ENCODE results near the gene ESF1.
"Not testable (repeated sequence)": the region's sequence is repeated elsewhere in the genome, so short reads cannot be mapped to it uniquely, and the experiment has no call there.

Gene ESF1

DNA sequence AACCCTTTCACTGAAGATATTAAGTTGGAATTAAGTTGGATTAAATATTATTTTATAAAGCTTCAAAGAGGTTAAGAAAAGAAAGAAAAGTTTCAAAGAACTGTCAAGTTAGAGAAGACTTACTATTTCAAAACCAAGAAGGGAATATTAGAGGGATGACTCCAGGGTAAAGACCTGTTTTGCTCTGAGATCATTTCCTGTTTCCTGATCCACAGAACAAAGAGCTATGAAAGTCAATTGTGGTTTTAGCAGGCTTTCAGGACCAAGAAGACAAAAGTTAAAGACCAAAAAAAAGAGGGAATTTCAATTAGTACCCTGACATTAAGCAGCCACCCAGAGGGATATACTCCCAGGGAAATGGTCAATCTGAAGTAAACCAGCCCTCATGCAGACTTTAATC, 19.4 kb downstream of the ESF1 start:
- H3K9me3 ChIP-seq (ENCODE audit: low read length): no peaks in the 10 kb centered on the region
- H3K36me3 ChIP-seq (ENCODE audit: insufficient read depth, low read length): peaks cover 50% of the 10 kb centered on the region
- no peak overlapping the region for H3K27ac ChIP-seq (ENCODE audit: low read depth, low read length)
- no peak overlapping the region for H3K9ac ChIP-seq (ENCODE audit: low read length)
- H3K27me3 ChIP-seq (ENCODE audit: control insufficient read depth in 1 of 2, insufficient read depth in 2 of 2, low read length in 2 of 2): no peaks in the 10 kb centered on the region
- no peak overlapping the region for H3K4me3 ChIP-seq (ENCODE audit: low read depth in 1 of 2, low read length in 2 of 2)
- no peaks in the 10 kb centered on the region for H3K4me1 ChIP-seq (ENCODE audit: insufficient read depth, low read length)

DNA sequence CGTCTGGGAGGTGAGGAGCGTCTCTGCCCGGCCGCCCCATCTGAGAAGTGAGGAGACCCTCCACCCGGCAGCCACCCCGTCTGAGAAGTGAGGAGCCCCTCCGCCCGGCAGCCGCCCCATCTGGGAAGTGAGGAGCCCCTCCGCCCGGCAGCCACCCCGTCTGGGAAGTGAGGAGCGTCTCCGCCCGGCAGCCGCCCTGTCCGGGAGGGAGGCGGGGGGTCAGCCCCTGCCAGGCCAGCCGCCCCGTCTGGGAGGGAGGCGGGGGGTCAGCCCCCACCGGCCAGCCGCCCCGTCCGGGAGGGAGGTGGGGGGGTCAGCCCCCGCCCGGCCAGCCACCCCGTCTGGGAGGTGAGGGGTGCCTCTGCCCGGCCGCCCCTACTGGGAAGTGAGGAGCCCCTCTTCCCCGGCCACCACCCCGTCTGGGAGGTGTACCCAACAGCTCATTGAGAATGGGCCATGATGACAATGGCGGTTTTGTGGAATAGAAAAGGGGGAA, 24.2 kb downstream of the ESF1 start:
- H3K27ac ChIP-seq (ENCODE audit: low read depth, low read length); H3K27me3 ChIP-seq (ENCODE audit: control insufficient read depth in 1 of 2, insufficient read depth in 2 of 2, low read length in 2 of 2); H3K9me3 ChIP-seq (ENCODE audit: low read length); H3K4me1 ChIP-seq (ENCODE audit: insufficient read depth, low read length); H3K4me3 ChIP-seq (ENCODE audit: low read depth in 1 of 2, low read length in 2 of 2); H3K9ac ChIP-seq (ENCODE audit: low read length): not testable (repeated sequence)
- H3K36me3 ChIP-seq (ENCODE audit: insufficient read depth, low read length): peaks cover 13% of the 10 kb centered on the region

DNA sequence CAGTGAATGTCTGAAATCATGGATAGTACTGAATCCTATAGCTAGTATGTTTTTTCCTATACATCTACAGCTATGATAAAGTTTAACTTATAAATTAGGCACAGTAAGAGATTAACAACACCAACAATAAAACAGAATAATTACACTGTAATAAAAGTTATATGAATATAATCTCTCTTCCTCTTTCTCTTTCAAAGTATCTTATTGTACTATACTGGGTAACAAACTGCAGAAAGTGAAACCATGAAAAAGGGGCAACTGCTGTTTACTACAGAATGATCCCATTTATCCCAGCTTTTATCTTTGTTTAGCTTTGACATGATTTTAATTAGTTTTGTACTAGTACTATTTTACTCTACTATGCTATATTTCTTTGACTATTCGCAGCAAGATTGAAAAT, 25.8 kb downstream of the ESF1 start:
- no peaks in the 10 kb centered on the region for H3K27me3 ChIP-seq (ENCODE audit: control insufficient read depth in 1 of 2, insufficient read depth in 2 of 2, low read length in 2 of 2)
- no peaks in the 10 kb centered on the region for H3K4me1 ChIP-seq (ENCODE audit: insufficient read depth, low read length)
- H3K4me3 ChIP-seq (ENCODE audit: low read depth in 1 of 2, low read length in 2 of 2): no peak overlapping the region
- peaks cover 12% of the 10 kb centered on the region for H3K36me3 ChIP-seq (ENCODE audit: insufficient read depth, low read length)
- H3K9ac ChIP-seq (ENCODE audit: low read length): no peak overlapping the region
- H3K9me3 ChIP-seq (ENCODE audit: low read length): no peaks in the 10 kb centered on the region
- H3K27ac ChIP-seq (ENCODE audit: low read depth, low read length): no peak overlapping the region

DNA sequence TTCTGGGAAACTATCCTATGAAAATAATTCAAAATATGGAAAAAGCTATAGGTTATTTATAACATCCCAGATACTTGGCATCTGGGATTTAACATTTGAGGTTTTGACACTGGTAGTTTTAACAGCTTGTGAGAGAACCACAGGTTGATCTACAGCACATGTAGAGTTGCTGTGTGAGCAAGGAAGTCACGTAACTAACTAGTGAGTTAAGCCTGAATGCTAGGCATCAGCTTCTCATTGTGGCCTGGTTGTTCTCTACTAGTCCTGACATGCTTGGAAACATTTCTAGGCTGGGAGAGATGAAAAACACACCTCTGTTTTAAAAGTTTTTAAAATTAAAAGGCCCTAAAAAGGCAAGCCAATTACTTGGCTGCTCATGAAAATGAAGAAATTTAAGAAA, 28.2 kb downstream of the ESF1 start:
- Histone ChIP-seq H3K36me3 (ENCODE audit: insufficient read depth, low read length) (peaks cover 12% of the 10 kb centered on the region), H3K4me3 (ENCODE audit: low read depth in 1 of 2, low read length in 2 of 2) (no peak overlapping the region)

DNA sequence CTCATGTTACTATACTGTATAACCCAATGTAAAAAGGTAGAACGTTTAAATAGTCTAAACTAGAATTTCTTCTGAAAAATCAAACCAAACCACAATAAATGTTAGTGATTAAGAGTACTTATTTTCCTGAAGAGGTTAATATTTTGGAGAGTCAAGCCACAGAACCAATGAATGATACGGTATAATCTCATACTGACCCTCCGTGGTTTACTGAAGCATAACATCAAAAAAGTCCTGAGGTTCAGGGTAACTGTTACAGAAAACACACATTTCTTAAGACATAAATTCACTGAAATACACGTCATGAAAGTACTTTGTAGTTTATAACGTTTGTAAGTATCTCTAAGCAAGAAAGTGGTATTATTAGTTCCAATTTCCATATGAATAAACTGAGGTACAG, 28.9 kb downstream of the ESF1 start:
- no peak overlapping the region for H3K4me3 ChIP-seq (ENCODE audit: low read depth in 1 of 2, low read length in 2 of 2)
- H3K27me3 ChIP-seq (ENCODE audit: control insufficient read depth in 1 of 2, insufficient read depth in 2 of 2, low read length in 2 of 2): no peaks in the 10 kb centered on the region
- no peak overlapping the region for H3K27ac ChIP-seq (ENCODE audit: low read depth, low read length)
- peaks cover 12% of the 10 kb centered on the region for H3K36me3 ChIP-seq (ENCODE audit: insufficient read depth, low read length)
- H3K9ac ChIP-seq (ENCODE audit: low read length): no peak overlapping the region
- no peaks in the 10 kb centered on the region for H3K4me1 ChIP-seq (ENCODE audit: insufficient read depth, low read length)
- no peaks in the 10 kb centered on the region for H3K9me3 ChIP-seq (ENCODE audit: low read length)

More for the DNA sequence above, 28.2 kb downstream of the ESF1 start:
- Histone ChIP-seq H3K27ac (ENCODE audit: low read depth, low read length) (no peak overlapping the region), H3K27me3 (ENCODE audit: control insufficient read depth in 1 of 2, insufficient read depth in 2 of 2, low read length in 2 of 2) (no peaks in the 10 kb centered on the region), H3K9me3 (ENCODE audit: low read length) (no peaks in the 10 kb centered on the region), H3K9ac (ENCODE audit: low read length) (no peak overlapping the region), H3K4me1 (ENCODE audit: insufficient read depth, low read length) (no peaks in the 10 kb centered on the region)

DNA sequence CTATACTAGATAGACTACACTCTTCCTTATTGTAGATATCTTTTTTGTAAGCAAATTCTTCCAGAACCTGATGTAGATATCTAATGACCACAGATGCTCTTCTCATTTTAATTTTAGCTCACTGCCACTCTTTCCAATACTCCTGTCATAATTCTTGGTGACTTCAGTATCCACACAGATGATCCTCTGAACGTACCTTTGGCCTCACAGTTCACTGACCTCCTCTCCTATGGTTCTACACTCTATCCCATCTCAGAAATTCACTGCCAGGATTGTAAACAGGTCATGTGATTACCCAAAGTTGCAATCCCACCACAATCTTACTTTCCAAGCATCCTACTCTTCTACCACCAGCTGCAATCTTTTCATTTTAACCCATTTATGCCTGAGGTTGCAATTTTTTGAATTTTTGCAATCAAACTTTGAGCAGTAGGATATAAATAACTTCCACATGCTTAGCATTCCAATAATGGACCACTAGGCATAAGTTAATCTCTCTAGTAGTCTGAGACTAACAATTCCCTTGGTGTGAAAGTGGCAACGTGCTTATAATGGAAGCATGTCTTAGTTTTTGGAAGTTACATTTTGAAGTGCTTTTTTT, 31.2 kb downstream of the ESF1 start:
- Histone ChIP-seq H3K9ac (ENCODE audit: low read length) (no peak overlapping the region), H3K27me3 (ENCODE audit: control insufficient read depth in 1 of 2, insufficient read depth in 2 of 2, low read length in 2 of 2) (no peaks in the 10 kb centered on the region), H3K27ac (ENCODE audit: low read depth, low read length) (no peak overlapping the region), H3K9me3 (ENCODE audit: low read length) (no peaks in the 10 kb centered on the region), H3K36me3 (ENCODE audit: insufficient read depth, low read length) (peaks cover 11% of the 10 kb centered on the region), H3K4me1 (ENCODE audit: insufficient read depth, low read length) (no peaks in the 10 kb centered on the region), H3K4me3 (ENCODE audit: low read depth in 1 of 2, low read length in 2 of 2) (no peak overlapping the region)

DNA sequence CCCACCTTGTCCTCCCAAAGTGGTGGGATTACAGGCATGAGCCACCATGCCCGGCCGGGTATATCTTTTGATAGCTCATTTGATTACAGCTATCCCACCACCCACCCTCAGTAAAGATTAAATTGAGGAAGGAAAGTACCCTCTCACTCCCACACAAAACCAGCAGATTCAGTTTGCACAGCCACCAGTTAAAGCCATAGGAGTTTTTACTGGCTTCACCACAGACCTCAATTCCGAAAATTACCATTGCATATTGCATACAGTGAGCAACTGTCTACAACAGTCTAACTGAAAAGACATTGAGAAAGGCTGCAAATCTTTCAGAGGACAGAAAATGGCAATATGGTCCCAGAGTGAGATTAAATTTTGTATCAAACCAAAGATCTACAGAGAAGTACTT, 34.9 kb downstream of the ESF1 start:
- H3K27ac ChIP-seq (ENCODE audit: low read depth, low read length): no peak overlapping the region
- H3K27me3 ChIP-seq (ENCODE audit: control insufficient read depth in 1 of 2, insufficient read depth in 2 of 2, low read length in 2 of 2): no peaks in the 10 kb centered on the region
- no peaks in the 10 kb centered on the region for H3K4me1 ChIP-seq (ENCODE audit: insufficient read depth, low read length)
- H3K4me3 ChIP-seq (ENCODE audit: low read depth in 1 of 2, low read length in 2 of 2): no peak overlapping the region
- no peaks in the 10 kb centered on the region for H3K9me3 ChIP-seq (ENCODE audit: low read length)
- peaks cover 5% of the 10 kb centered on the region for H3K36me3 ChIP-seq (ENCODE audit: insufficient read depth, low read length)
- no peak overlapping the region for H3K9ac ChIP-seq (ENCODE audit: low read length)

DNA sequence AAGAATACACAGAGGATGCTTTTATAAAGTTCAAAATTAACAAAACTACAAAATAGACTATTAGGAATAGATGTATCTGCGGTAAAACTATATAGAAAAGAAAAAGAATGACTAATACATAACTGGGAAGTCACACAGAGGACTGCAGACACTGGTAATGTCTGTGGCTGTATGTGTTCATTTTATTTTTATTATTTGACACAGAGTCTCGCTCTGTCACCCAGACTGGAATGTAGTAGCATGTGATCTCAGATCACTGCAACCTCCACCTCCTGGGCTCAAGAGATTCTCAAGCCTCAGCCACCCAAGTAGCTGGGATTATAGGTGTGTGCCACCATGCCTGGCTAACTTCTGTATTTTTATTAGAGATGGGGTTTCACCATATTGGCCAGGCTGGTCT, 38.9 kb downstream of the ESF1 start:
- Histone ChIP-seq H3K36me3 (ENCODE audit: insufficient read depth, low read length) (peaks cover 9% of the 10 kb centered on the region), H3K9me3 (ENCODE audit: low read length) (no peaks in the 10 kb centered on the region), H3K9ac (ENCODE audit: low read length) (no peak overlapping the region), H3K27me3 (ENCODE audit: control insufficient read depth in 1 of 2, insufficient read depth in 2 of 2, low read length in 2 of 2) (no peaks in the 10 kb centered on the region), H3K4me1 (ENCODE audit: insufficient read depth, low read length) (no peaks in the 10 kb centered on the region), H3K27ac (ENCODE audit: low read depth, low read length) (no peak overlapping the region), H3K4me3 (ENCODE audit: low read depth in 1 of 2, low read length in 2 of 2) (no peak overlapping the region)

DNA sequence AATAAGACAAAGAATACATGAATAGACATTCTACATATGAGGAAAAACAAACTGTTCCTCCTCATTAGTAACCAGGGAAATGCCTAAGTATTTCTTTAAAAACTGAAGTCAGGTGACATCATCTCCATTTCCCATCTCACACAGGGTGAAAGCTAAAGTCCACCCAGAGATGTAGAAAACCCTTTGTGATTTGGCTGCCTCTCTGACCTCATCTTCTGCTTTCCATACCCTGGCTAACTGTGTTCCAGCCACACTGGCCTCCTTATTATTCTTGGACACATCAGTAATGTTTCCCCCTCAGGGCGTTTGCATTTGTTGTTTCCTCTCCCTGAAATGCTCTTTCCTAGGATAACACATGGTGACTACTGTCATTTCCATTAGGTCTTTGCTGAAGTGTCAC, 40.4 kb downstream of the ESF1 start:
- peaks cover 9% of the 10 kb centered on the region for H3K36me3 ChIP-seq (ENCODE audit: insufficient read depth, low read length)
- H3K4me3 ChIP-seq (ENCODE audit: low read depth in 1 of 2, low read length in 2 of 2): no peak overlapping the region
- no peaks in the 10 kb centered on the region for H3K9me3 ChIP-seq (ENCODE audit: low read length)
- no peaks in the 10 kb centered on the region for H3K4me1 ChIP-seq (ENCODE audit: insufficient read depth, low read length)
- H3K9ac ChIP-seq (ENCODE audit: low read length): no peak overlapping the region
- no peak overlapping the region for H3K27ac ChIP-seq (ENCODE audit: low read depth, low read length)
- H3K27me3 ChIP-seq (ENCODE audit: control insufficient read depth in 1 of 2, insufficient read depth in 2 of 2, low read length in 2 of 2): no peaks in the 10 kb centered on the region

DNA sequence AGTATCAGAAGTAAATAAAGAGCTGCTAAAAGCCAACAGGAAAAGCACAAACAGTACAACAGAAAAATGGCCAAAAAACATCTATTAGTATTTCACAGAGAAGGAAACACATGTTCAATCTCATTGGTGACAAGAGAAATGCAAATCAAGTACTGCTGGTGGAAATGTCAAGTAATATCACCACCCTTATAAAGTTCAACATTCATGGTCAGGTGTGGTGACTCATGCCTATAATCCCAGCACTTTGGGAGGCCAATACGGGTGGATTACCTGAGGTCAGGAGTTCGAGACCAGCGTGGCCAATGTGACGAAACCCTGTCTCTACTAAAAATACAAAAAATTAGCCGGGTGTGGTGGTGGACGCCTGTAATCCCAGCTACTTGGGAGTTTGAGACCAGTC, 42.8 kb downstream of the ESF1 start:
- H3K27me3 ChIP-seq (ENCODE audit: control insufficient read depth in 1 of 2, insufficient read depth in 2 of 2, low read length in 2 of 2): no peaks in the 10 kb centered on the region
- no peak overlapping the region for H3K9ac ChIP-seq (ENCODE audit: low read length)
- H3K27ac ChIP-seq (ENCODE audit: low read depth, low read length): no peak overlapping the region
- H3K4me3 ChIP-seq (ENCODE audit: low read depth in 1 of 2, low read length in 2 of 2): no peak overlapping the region
- H3K4me1 ChIP-seq (ENCODE audit: insufficient read depth, low read length): peaks cover 9% of the 10 kb centered on the region
- peaks cover 5% of the 10 kb centered on the region for H3K36me3 ChIP-seq (ENCODE audit: insufficient read depth, low read length)
- H3K9me3 ChIP-seq (ENCODE audit: low read length): no peaks in the 10 kb centered on the region

DNA sequence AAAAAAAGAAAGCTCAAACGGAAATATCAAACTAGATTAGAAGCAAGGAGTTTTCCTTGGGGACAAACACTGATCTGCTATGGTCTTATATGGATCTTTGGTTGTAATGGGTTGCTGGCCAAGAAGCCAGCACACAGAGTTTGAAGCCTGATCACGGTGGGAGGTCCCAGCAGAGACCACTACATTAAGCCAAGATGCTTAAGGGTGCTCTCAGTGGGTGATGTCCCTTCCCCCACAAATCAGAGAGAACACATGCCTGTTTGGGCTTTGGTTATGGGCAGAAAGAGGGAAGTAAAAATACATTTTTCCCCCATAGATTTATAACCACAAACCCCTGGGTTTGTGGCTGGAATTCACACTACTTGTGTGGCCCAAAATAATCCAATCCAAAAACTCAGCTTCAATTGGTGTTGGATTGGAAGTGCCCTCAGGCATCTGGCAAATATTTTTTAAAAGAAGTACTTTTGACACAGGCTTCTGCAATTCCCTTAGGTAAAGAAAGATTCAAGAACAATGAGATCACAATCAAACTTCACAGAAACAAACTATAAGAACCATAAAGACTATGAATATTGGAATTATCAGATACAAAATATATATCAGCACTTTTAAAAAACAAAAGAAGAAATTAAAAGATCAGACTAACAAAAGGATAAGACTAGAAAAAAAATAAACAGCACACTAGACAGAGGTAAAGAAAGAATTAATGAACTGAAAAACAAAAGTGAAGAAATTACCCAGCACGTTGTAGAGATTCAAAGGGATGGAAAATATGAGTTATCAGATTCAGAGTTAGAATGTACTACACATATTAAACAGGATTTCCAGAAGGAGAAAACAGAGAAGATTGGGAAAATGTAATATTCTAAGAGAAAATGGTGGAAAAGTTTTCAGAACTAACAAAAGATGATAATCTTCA, 44.7 kb downstream of the ESF1 start:
- H3K27ac ChIP-seq (ENCODE audit: low read depth, low read length): no peak overlapping the region
- no peak overlapping the region for H3K9ac ChIP-seq (ENCODE audit: low read length)
- H3K4me1 ChIP-seq (ENCODE audit: insufficient read depth, low read length): peaks cover 22% of the 10 kb centered on the region
- no peaks in the 10 kb centered on the region for H3K9me3 ChIP-seq (ENCODE audit: low read length)
- H3K27me3 ChIP-seq (ENCODE audit: control insufficient read depth in 1 of 2, insufficient read depth in 2 of 2, low read length in 2 of 2): no peaks in the 10 kb centered on the region
- H3K36me3 ChIP-seq (ENCODE audit: insufficient read depth, low read length): peaks cover 5% of the 10 kb centered on the region
- no peak overlapping the region for H3K4me3 ChIP-seq (ENCODE audit: low read depth in 1 of 2, low read length in 2 of 2)

Data from muscle layer of colon (tissue), 2 donors.